H9 (cell line): Measurements from ENCODE around the gene STPG3. TPM values are rescaled to one million over a fixed set of nuclear protein-coding genes. Genes with fewer than 3 reads are reported as not detected.

Experiments used
- DNase-seq: peaks from one replicate; pipeline ENCODE4 v3.0.0-alpha.2; 2017
- H2AFZ ChIP-seq: one replicate; pipeline ENCODE4 v1.6.1; 2013; ENCODE audit warnings: mild to moderate bottlenecking, low read length, control low read depth, moderate library complexity
- H2AK5ac ChIP-seq: 2 replicates; pipeline ENCODE4 v1.6.1; 2013; ENCODE audit warnings: low read length, control low read depth, mixed read lengths; ENCODE audit not compliant: insufficient read length
- H2BK120ac ChIP-seq: one replicate; pipeline ENCODE4 v1.6.1; 2013; ENCODE audit warnings: low read depth, mild to moderate bottlenecking, low read length, control low read depth, inconsistent platforms; ENCODE audit not compliant: poor library complexity, severe bottlenecking
- H2BK12ac ChIP-seq: 2 replicates; pipeline ENCODE4 v1.6.1; 2013; ENCODE audit warnings: low read length, control low read depth, mixed read lengths, low read depth; ENCODE audit not compliant: insufficient read length
- H2BK15ac ChIP-seq: 2 replicates; pipeline ENCODE4 v1.6.1; 2013; ENCODE audit warnings: low read depth, low read length, control low read depth
- H2BK20ac ChIP-seq: one replicate; pipeline ENCODE4 v1.6.1; 2013; ENCODE audit warnings: low read depth, mild to moderate bottlenecking, low read length, control low read depth, inconsistent platforms; ENCODE audit not compliant: poor library complexity, severe bottlenecking
- H2BK5ac ChIP-seq: 2 replicates; pipeline ENCODE4 v1.6.1; 2013; ENCODE audit warnings: low read length, control low read depth, mixed read lengths; ENCODE audit not compliant: insufficient read length
- H3K14ac ChIP-seq: 2 replicates; pipeline ENCODE4 v1.6.1; 2013; ENCODE audit warnings: low read length, control low read depth; ENCODE audit not compliant: insufficient read depth
- H3K18ac ChIP-seq: 2 replicates; pipeline ENCODE4 v1.6.1; 2013; ENCODE audit warnings: low read depth, mild to moderate bottlenecking, mixed read lengths, low read length, control low read depth; ENCODE audit not compliant: insufficient read length
- H3K23ac ChIP-seq: 2 replicates; pipeline ENCODE4 v1.6.1; 2013; ENCODE audit warnings: low read length, control low read depth, mixed read lengths, low read depth; ENCODE audit not compliant: insufficient read length
- H3K23me2 ChIP-seq: 2 replicates; pipeline ENCODE4 v1.6.1; 2013; ENCODE audit warnings: low read depth, mild to moderate bottlenecking, mixed read lengths, low read length, control low read depth; ENCODE audit not compliant: insufficient read length, poor library complexity, severe bottlenecking
- H3K27ac ChIP-seq: 2 replicates; pipeline ENCODE4 v1.5.1; 2013; ENCODE audit warnings: low read length, control low read depth, mixed read lengths, low read depth; ENCODE audit not compliant: insufficient read length
- H3K27me3 ChIP-seq: 2 replicates; pipeline ENCODE4 v1.6.1; 2013; ENCODE audit warnings: low read length, control low read depth, inconsistent platforms; ENCODE audit not compliant: insufficient read depth
- H3K4ac ChIP-seq: 2 replicates; pipeline ENCODE4 v1.6.1; 2013; ENCODE audit warnings: low read depth, mild to moderate bottlenecking, control low read depth, inconsistent platforms, low read length, moderate library complexity
- H3K4me1 ChIP-seq: 2 replicates; pipeline ENCODE4 v1.6.1; 2013; ENCODE audit warnings: low read length, control low read depth, inconsistent platforms; ENCODE audit not compliant: insufficient read depth
- H3K4me2 ChIP-seq: 2 replicates; pipeline ENCODE4 v1.6.1; 2013; ENCODE audit warnings: low read length, control low read depth, mixed read lengths; ENCODE audit not compliant: insufficient read length, insufficient read depth
- H3K56ac ChIP-seq: 2 replicates; pipeline ENCODE4 v1.6.1; 2013; ENCODE audit warnings: low read depth, mild to moderate bottlenecking, mixed read lengths, low read length, control low read depth; ENCODE audit not compliant: insufficient read length
- H3K79me1 ChIP-seq: 2 replicates; pipeline ENCODE4 v1.6.1; 2013; ENCODE audit warnings: low read depth, mild to moderate bottlenecking, moderate library complexity, low read length, control low read depth, inconsistent platforms; ENCODE audit not compliant: insufficient read depth, poor library complexity, severe bottlenecking
- H3K79me2 ChIP-seq: 2 replicates; pipeline ENCODE4 v1.6.1; 2013; ENCODE audit warnings: low read length, control low read depth, inconsistent platforms; ENCODE audit not compliant: insufficient read depth
- H3K9ac ChIP-seq: 2 replicates; pipeline ENCODE4 v1.6.1; 2013; ENCODE audit warnings: low read length, control low read depth, mixed read lengths; ENCODE audit not compliant: insufficient read length; ENCODE audit errors: extremely low read depth
- H3K9me3 ChIP-seq: one replicate; pipeline ENCODE4 v1.6.1; 2013; ENCODE audit warnings: low read depth, low read length, inconsistent platforms; ENCODE audit not compliant: control insufficient read depth
- H3T11ph ChIP-seq: one replicate; pipeline ENCODE4 v1.6.1; 2013; ENCODE audit warnings: mild to moderate bottlenecking, low read length, control low read depth, inconsistent platforms
- H4K20me1 ChIP-seq: one replicate; pipeline ENCODE4 v1.6.1; 2013; ENCODE audit not compliant: control insufficient read depth, insufficient read length, insufficient read depth
- H4K5ac ChIP-seq: 2 replicates; pipeline ENCODE4 v1.6.1; 2013; ENCODE audit warnings: low read depth, mild to moderate bottlenecking, mixed read lengths, low read length, control low read depth; ENCODE audit not compliant: insufficient read length
- H4K8ac ChIP-seq: replicated peaks from 2 replicates; pipeline ENCODE4 v1.6.1; 2013; ENCODE audit warnings: low read length, control low read depth, mixed read lengths, low read depth; ENCODE audit not compliant: insufficient read length
- H4K91ac ChIP-seq: 2 replicates; pipeline ENCODE4 v1.6.1; 2013; ENCODE audit warnings: low read depth, mild to moderate bottlenecking, moderate library complexity, mixed read lengths, low read length, control low read depth; ENCODE audit not compliant: insufficient read length
- H3K27ac Mint-ChIP-seq, 3 experiments: 2 replicates in 2 of 3; 3 replicates in 1 of 3; pipeline ENCODE4 v1.8.0; 2020 to 2021; ENCODE audit warnings: mixed read lengths in 3 of 3, mild to moderate bottlenecking in 1 of 3, moderate library complexity in 1 of 3
- H3K27me3 Mint-ChIP-seq: 2 replicates; pipeline ENCODE4 v1.8.0; 2021; ENCODE audit warnings: low read depth, mild to moderate bottlenecking, moderate library complexity, mixed read lengths
- H3K36me3 Mint-ChIP-seq, 3 experiments: 2 replicates in 2 of 3; 3 replicates in 1 of 3; pipeline ENCODE4 v1.8.0; 2020 to 2021; ENCODE audit warnings: low read depth in 3 of 3, mixed read lengths in 3 of 3; ENCODE audit not compliant: insufficient read depth in 1 of 3
- H3K4me1 Mint-ChIP-seq, 2 experiments: 2 replicates each; pipeline ENCODE4 v1.8.0; 2020; ENCODE audit warnings: mixed read lengths in 2 of 2
- H3K4me3 Mint-ChIP-seq, 2 experiments: 2 replicates in 1 of 2; 3 replicates in 1 of 2; pipeline ENCODE4 v1.8.0; 2020 to 2021; ENCODE audit warnings: mild to moderate bottlenecking in 2 of 2, mixed read lengths in 2 of 2, moderate library complexity in 1 of 2
- H3K9me3 Mint-ChIP-seq, 2 experiments: 2 replicates in 1 of 2; 3 replicates in 1 of 2; pipeline ENCODE4 v1.8.0; 2020; ENCODE audit warnings: mild to moderate bottlenecking in 2 of 2, mixed read lengths in 2 of 2, moderate library complexity in 1 of 2
- CTCF ChIP-seq: fragments of 200-600 bp; sonication (generic); conservative IDR thresholded peaks from 3 replicates; pipeline ENCODE4 v1.8.0; 2021; ENCODE audit warnings: antibody characterized with exemption, mild to moderate bottlenecking
- WGBS: extraction: QIAGEN DNeasy Blood & Tissue Kit; methylation state at CpG from one replicate; pipeline ENCODE4 v1.1.7; 2013; ENCODE audit warnings: missing lambda C conversion rate, low lambda C conversion rate, mixed read lengths; ENCODE audit not compliant: insufficient read length; ENCODE audit errors: extremely low coverage; 5-methylcytosine and 5-hydroxymethylcytosine counted together
- total RNA-seq: library from RNA; stranded (reverse); gene quantifications from 2 replicates; pipeline ENCODE4 v1.2.1, GENCODE V29; 2021

STPG3 gene
- total RNA-seq, 1 experiment from 2014 or later: not detected

GRCh38 chr9:137286975-137287383, 35.9 kb downstream of the STPG3 start:
- no peak overlapping the region for H2AFZ ChIP-seq
- H3K9ac ChIP-seq: no peak overlapping the region
- no peak overlapping the region for H3K18ac ChIP-seq
- H3K27me3 Mint-ChIP-seq: peaks cover 28% of the 10 kb centered on the region
- H3K27me3 ChIP-seq: no peaks in the 10 kb centered on the region
- H3K79me2 ChIP-seq: no peaks in the 10 kb centered on the region
- H2BK120ac ChIP-seq: no peak overlapping the region
- no peaks in the 10 kb centered on the region for H3K79me1 ChIP-seq
- no peaks in the 10 kb centered on the region for H3K9me3 ChIP-seq
- H4K20me1 ChIP-seq: no peaks in the 10 kb centered on the region
- no peak overlapping the region for H2BK20ac ChIP-seq
- H2BK12ac ChIP-seq: no peak overlapping the region
- H3K56ac ChIP-seq: no peak overlapping the region
- H3K4me1 Mint-ChIP-seq: peaks cover 0 to 4% of the 10 kb centered on the region in 2 experiments; a peak in 1 of 4 replicates
- H4K91ac ChIP-seq: no peak overlapping the region
- H2BK15ac ChIP-seq: no peak overlapping the region
- H3K27ac ChIP-seq: no peak overlapping the region
- no CpG with 5 or more reads among the region's 14 CpGs for WGBS
- no peak overlapping the region for H2BK5ac ChIP-seq
- H2AK5ac ChIP-seq: no peak overlapping the region
- TF ChIP-seq CTCF: peak; percentile 75
- H3K4me1 ChIP-seq: no peaks in the 10 kb centered on the region
- no peak overlapping the region for H3K4ac ChIP-seq
- H3K4me2 ChIP-seq: no peak overlapping the region
- no peak overlapping the region for H4K8ac ChIP-seq
- H3K23ac ChIP-seq: no peak overlapping the region
- peak; percentile 82 for DNase-seq
- H3K14ac ChIP-seq: no peak overlapping the region
- H3K23me2 ChIP-seq: no peaks in the 10 kb centered on the region
- peak overlapping the region in 1 of 2 experiments; percentile 25; a peak in 2 of 5 replicates for H3K4me3 Mint-ChIP-seq
- peaks cover 4 to 7% of the 10 kb centered on the region in 2 experiments for H3K9me3 Mint-ChIP-seq
- H3K27ac Mint-ChIP-seq: no peak overlapping the region; a peak in 1 of 7 replicates
- H3K36me3 Mint-ChIP-seq: peaks cover 4% of the 10 kb centered on the region in 3 experiments; a peak in 5 of 7 replicates
- H3T11ph ChIP-seq: no peak overlapping the region
- no peak overlapping the region for H4K5ac ChIP-seq
